Ishikawa (cell line): ENCODE measurements around the gene HAUS1.

Source experiments
- CEBPB ChIP-seq: IDR thresholded peaks from 2 replicates; pipeline ENCODE4 v1.6.1; 2012
- CREB1 ChIP-seq: IDR thresholded peaks from 2 replicates; pipeline ENCODE4 v1.6.1; 2012; ENCODE audit warnings: low read depth
- EP300 ChIP-seq: IDR thresholded peaks from 2 replicates; pipeline ENCODE4 v1.6.1; 2012; ENCODE audit warnings: borderline replicate concordance
- NFIC ChIP-seq: IDR thresholded peaks from 2 replicates; pipeline ENCODE4 v1.6.1; 2012
- RAD21 ChIP-seq: IDR thresholded peaks from 2 replicates; pipeline ENCODE4 v1.6.1; 2012; ENCODE audit warnings: low read depth
- TCF12 ChIP-seq: IDR thresholded peaks from 2 replicates; pipeline ENCODE4 v1.6.1; 2012; ENCODE audit warnings: low read depth
- YY1 ChIP-seq: IDR thresholded peaks from 2 replicates; pipeline ENCODE4 v1.6.1; 2012; ENCODE audit warnings: low read depth
- TF ChIP-seq, protein P1 (sequence below): IDR thresholded peaks from 2 replicates; pipeline ENCODE4 v1.6.1; 2012
- TF ChIP-seq, protein P2 (sequence below): IDR thresholded peaks from 2 replicates; pipeline ENCODE4 v1.6.1; 2012; ENCODE audit warnings: low read depth, mild to moderate bottlenecking
- TF ChIP-seq, protein P3 (sequence below): IDR thresholded peaks from 2 replicates; pipeline ENCODE4 v1.6.1; 2012

DNA sequence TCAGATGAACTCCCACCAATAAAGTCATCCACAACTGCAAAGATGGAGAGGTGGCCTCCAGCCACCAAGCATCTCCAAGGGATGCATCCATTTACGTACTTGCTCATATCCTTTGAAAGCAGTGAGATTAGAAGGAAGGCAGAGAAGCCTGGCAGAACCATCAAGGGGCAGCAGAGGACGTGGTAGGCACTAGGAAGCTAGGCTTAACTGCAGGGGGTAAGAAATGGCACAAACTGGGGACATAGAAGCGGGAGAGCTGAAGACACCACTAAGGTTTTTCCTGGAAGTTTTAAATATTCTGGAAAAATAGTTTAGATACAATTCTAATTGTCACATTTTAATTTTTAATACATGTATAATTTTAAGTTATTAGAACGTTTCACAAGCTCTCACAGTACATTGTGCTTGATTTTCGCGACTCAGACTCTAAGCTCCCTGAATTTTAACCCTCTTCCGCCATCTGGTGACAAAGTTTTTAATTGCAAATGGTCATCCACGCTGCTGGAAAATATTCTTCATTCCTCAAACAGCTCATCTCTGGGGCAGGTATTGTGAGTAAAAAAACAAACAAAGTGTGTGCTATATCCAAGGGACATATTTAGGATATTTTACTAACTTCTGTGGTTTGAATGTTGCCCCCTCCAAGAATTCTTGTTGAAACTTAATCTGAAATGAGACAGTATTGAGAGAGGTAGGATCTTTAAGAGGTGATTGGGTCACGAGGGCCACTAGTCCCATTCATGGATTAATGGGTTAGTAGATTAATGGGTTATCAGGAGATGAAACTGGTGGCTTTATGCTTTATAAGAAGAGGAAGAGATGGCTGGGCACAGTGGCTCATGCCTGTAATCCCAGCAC lies 30.5 kb upstream of the HAUS1 start:
- TF ChIP-seq, protein P1, sequence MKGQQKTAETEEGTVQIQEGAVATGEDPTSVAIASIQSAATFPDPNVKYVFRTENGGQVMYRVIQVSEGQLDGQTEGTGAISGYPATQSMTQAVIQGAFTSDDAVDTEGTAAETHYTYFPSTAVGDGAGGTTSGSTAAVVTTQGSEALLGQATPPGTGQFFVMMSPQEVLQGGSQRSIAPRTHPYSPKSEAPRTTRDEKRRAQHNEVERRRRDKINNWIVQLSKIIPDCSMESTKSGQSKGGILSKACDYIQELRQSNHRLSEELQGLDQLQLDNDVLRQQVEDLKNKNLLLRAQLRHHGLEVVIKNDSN, result no peak
- TF ChIP-seq, protein P2, sequence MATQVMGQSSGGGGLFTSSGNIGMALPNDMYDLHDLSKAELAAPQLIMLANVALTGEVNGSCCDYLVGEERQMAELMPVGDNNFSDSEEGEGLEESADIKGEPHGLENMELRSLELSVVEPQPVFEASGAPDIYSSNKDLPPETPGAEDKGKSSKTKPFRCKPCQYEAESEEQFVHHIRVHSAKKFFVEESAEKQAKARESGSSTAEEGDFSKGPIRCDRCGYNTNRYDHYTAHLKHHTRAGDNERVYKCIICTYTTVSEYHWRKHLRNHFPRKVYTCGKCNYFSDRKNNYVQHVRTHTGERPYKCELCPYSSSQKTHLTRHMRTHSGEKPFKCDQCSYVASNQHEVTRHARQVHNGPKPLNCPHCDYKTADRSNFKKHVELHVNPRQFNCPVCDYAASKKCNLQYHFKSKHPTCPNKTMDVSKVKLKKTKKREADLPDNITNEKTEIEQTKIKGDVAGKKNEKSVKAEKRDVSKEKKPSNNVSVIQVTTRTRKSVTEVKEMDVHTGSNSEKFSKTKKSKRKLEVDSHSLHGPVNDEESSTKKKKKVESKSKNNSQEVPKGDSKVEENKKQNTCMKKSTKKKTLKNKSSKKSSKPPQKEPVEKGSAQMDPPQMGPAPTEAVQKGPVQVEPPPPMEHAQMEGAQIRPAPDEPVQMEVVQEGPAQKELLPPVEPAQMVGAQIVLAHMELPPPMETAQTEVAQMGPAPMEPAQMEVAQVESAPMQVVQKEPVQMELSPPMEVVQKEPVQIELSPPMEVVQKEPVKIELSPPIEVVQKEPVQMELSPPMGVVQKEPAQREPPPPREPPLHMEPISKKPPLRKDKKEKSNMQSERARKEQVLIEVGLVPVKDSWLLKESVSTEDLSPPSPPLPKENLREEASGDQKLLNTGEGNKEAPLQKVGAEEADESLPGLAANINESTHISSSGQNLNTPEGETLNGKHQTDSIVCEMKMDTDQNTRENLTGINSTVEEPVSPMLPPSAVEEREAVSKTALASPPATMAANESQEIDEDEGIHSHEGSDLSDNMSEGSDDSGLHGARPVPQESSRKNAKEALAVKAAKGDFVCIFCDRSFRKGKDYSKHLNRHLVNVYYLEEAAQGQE, result no peak
- TF ChIP-seq, protein P3, sequence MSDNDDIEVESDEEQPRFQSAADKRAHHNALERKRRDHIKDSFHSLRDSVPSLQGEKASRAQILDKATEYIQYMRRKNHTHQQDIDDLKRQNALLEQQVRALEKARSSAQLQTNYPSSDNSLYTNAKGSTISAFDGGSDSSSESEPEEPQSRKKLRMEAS, result no peak
- TF ChIP-seq CEBPB (no peak), YY1 (no peak), RAD21 (peak; percentile 91), CREB1 (no peak), EP300 (no peak), TCF12 (no peak), NFIC (no peak)
